HepG2 (cell line): ENCODE measurements around the gene TRH. TPM values are rescaled to one million over a fixed set of nuclear protein-coding genes. Genes with fewer than 3 reads are reported as not detected.

Source experiments
- AKNA ChIP-seq: sonication (generic); formaldehyde crosslinking; IDR thresholded peaks from 2 replicates; pipeline ENCODE4 v1.4.0; 2020; ENCODE audit warnings: missing genetic modification reagents, borderline replicate concordance
- ARID5B ChIP-seq: IDR thresholded peaks from 2 replicates; pipeline ENCODE4 v1.4.0; 2020; ENCODE audit warnings: mild to moderate bottlenecking, missing genetic modification reagents
- ATAD3A ChIP-seq: sonication (generic); formaldehyde crosslinking; IDR thresholded peaks from 2 replicates; pipeline ENCODE4 v1.4.0; 2020; ENCODE audit warnings: missing genetic modification reagents
- EED ChIP-seq: sonication (generic); formaldehyde crosslinking; IDR thresholded peaks from 2 replicates; pipeline ENCODE4 v1.5.0; 2020; ENCODE audit warnings: mild to moderate bottlenecking, missing genetic modification reagents
- NFRKB ChIP-seq: fragments of 450-650 bp; IDR thresholded peaks from 2 replicates; pipeline ENCODE4 v1.6.1; 2017
- NONO ChIP-seq, 2 experiments: fragments of 450-650 bp in 1 of 2; sonication (generic) in 1 of 2; formaldehyde crosslinking in 1 of 2; IDR thresholded peaks in 1 of 2; conservative IDR thresholded peaks in 1 of 2; 2 replicates each; pipeline versions ENCODE4 v1.6.1 to v1.8.0; 2017 to 2022; ENCODE audit warnings: mild to moderate bottlenecking in 1 of 2, missing genetic modification reagents in 1 of 2, moderate library complexity in 1 of 2
- RBM22 ChIP-seq: fragments of 200-400 bp; formaldehyde crosslinking; optimal IDR thresholded peaks from 2 replicates; pipeline ENCODE3; 2017; ENCODE audit warnings: mild to moderate bottlenecking, low read length, moderate library complexity
- SIX4 ChIP-seq: sonication (generic); formaldehyde crosslinking; IDR thresholded peaks from 2 replicates; pipeline ENCODE4 v1.4.0; 2020; ENCODE audit warnings: missing genetic modification reagents
- SMC3 ChIP-seq: IDR thresholded peaks from 2 replicates; pipeline ENCODE4 v1.6.1; 2011; ENCODE audit warnings: low read length, improper control_type of control experiment
- SSRP1 ChIP-seq: IDR thresholded peaks from 2 replicates; pipeline ENCODE4 v1.6.1; 2016; ENCODE audit warnings: control low read depth
- TEAD3 ChIP-seq: optimal IDR thresholded peaks from 2 replicates; pipeline ENCODE3; 2016; ENCODE audit warnings: borderline replicate concordance
- TSC22D2 ChIP-seq: sonication (generic); formaldehyde crosslinking; IDR thresholded peaks from 2 replicates; pipeline ENCODE4 v1.5.1; 2020; ENCODE audit warnings: missing genetic modification reagents, mild to moderate bottlenecking, borderline replicate concordance
- U2AF1 ChIP-seq: fragments of 200-400 bp; formaldehyde crosslinking; optimal IDR thresholded peaks from 2 replicates; pipeline ENCODE3; 2017; ENCODE audit warnings: mild to moderate bottlenecking, low read depth, low read length
- ZFP41 ChIP-seq: sonication (generic); formaldehyde crosslinking; IDR thresholded peaks from 2 replicates; pipeline ENCODE4 v1.4.0; 2020; ENCODE audit warnings: mild to moderate bottlenecking, missing genetic modification reagents, borderline replicate concordance
- ZNF136 ChIP-seq: sonication (generic); formaldehyde crosslinking; IDR thresholded peaks from 2 replicates; pipeline ENCODE4 v1.8.1; 2022; ENCODE audit warnings: low read depth, mild to moderate bottlenecking, moderate library complexity, missing genetic modification reagents
- ZNF263 ChIP-seq: sonication (generic); formaldehyde crosslinking; IDR thresholded peaks from 2 replicates; pipeline ENCODE4 v1.4.0; 2020; ENCODE audit warnings: missing genetic modification reagents
- ZNF788 ChIP-seq: sonication (generic); formaldehyde crosslinking; IDR thresholded peaks from 2 replicates; pipeline ENCODE4 v1.5.0; 2020; ENCODE audit warnings: mild to moderate bottlenecking, missing genetic modification reagents, borderline replicate concordance
- polyA plus RNA-seq, 8 experiments: library from polyadenylated mRNA; depleted of rRNA in 3 of 8; stranded (reverse) in 7 of 8; unstranded in 1 of 8; fragments of >200 nt; fragmentation: Illumina TruSeq in 4 of 8; extraction: Trizol in 4 of 8; gene quantifications; 2 replicates each; pipeline versions ENCODE4 v1.2.1 to v1.2.3, GENCODE V29; 2011 to 2016; ENCODE audit warnings: low read depth in 4 of 8, missing spikeins in 1 of 8, mixed read lengths in 1 of 8; ENCODE audit not compliant: insufficient read depth in 1 of 8
- total RNA-seq, 5 experiments: library from RNA; depleted of rRNA; stranded (reverse); fragments of >200 nt; fragmentation: Illumina TruSeq; extraction: Trizol; gene quantifications; 2 replicates each; pipeline ENCODE4 v1.2.3, GENCODE V29; 2016; ENCODE audit warnings: low read depth in 1 of 5
- TF ChIP-seq, protein P1 (sequence below): sonication (generic); formaldehyde crosslinking; IDR thresholded peaks from 2 replicates; pipeline ENCODE4 v1.5.0; 2020; ENCODE audit warnings: missing genetic modification reagents, mild to moderate bottlenecking, borderline replicate concordance
- TF ChIP-seq, protein P2 (sequence below): sonication (generic); formaldehyde crosslinking; IDR thresholded peaks from 2 replicates; pipeline ENCODE4 v1.8.1; 2022; ENCODE audit warnings: low read depth, mild to moderate bottlenecking, missing genetic modification reagents

TRH gene
- total and polyA plus RNA-seq, 2 of the 13 experiments (the other 11 are each of a cell fraction or from before 2014, with no cell fraction given): not detected

- peak; percentile 87 for TF ChIP-seq SMC3
- TF ChIP-seq, protein P1, sequence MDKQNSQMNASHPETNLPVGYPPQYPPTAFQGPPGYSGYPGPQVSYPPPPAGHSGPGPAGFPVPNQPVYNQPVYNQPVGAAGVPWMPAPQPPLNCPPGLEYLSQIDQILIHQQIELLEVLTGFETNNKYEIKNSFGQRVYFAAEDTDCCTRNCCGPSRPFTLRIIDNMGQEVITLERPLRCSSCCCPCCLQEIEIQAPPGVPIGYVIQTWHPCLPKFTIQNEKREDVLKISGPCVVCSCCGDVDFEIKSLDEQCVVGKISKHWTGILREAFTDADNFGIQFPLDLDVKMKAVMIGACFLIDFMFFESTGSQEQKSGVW (CRISPR knock-in tag): no peak
- TF ChIP-seq EED: no peak
- no peak for TF ChIP-seq NONO (IDR thresholded peaks at IDR 0.05)
- TF ChIP-seq NONO (CRISPR knock-in tag; conservative IDR thresholded peaks at IDR 0.05): no peak
- TF ChIP-seq ATAD3A: no peak
- peak; percentile 15 for TF ChIP-seq TEAD3
- TF ChIP-seq ZFP41 (CRISPR knock-in tag): no peak
- TF ChIP-seq, protein P2, sequence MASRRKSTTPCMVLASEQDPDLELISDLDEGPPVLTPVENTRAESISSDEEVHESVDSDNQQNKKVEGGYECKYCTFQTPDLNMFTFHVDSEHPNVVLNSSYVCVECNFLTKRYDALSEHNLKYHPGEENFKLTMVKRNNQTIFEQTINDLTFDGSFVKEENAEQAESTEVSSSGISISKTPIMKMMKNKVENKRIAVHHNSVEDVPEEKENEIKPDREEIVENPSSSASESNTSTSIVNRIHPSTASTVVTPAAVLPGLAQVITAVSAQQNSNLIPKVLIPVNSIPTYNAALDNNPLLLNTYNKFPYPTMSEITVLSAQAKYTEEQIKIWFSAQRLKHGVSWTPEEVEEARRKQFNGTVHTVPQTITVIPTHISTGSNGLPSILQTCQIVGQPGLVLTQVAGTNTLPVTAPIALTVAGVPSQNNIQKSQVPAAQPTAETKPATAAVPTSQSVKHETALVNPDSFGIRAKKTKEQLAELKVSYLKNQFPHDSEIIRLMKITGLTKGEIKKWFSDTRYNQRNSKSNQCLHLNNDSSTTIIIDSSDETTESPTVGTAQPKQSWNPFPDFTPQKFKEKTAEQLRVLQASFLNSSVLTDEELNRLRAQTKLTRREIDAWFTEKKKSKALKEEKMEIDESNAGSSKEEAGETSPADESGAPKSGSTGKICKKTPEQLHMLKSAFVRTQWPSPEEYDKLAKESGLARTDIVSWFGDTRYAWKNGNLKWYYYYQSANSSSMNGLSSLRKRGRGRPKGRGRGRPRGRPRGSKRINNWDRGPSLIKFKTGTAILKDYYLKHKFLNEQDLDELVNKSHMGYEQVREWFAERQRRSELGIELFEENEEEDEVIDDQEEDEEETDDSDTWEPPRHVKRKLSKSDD: no peak
- TF ChIP-seq U2AF1: no peak
- TF ChIP-seq ZNF263 (CRISPR knock-in tag): peak; percentile 40; the same call in 1 of the 2 replicates
- TF ChIP-seq ZNF136 (CRISPR knock-in tag): no peak
- no peak for TF ChIP-seq ARID5B (CRISPR knock-in tag)
- TF ChIP-seq NFRKB: no peak
- no peak for TF ChIP-seq RBM22
- TF ChIP-seq SIX4: no peak
- TF ChIP-seq AKNA (CRISPR knock-in tag): no peak
- no peak for TF ChIP-seq TSC22D2 (CRISPR knock-in tag)
- no peak for TF ChIP-seq ZNF788 (CRISPR knock-in tag)
- TF ChIP-seq SSRP1 (CRISPR knock-in tag): no peak
Observed at GRCh38 chr3:129942296-129942695, 32.2 kb upstream of the TRH start (continued).
